Keratinocyte (primary cell): ENCODE results near the gene PGAM1. TPM values are rescaled to one million over a fixed set of nuclear protein-coding genes. Genes with fewer than 3 reads are reported as not detected.

ENCODE experiments used
- DNase-seq: peaks from one replicate; pipeline ENCODE4 v3.0.0-alpha.2; 2011; ENCODE audit warnings: low read depth, missing footprints, low spot score
- FAIRE-seq: peaks from 2 replicates; lab custom pipeline; 2011; peaks lifted over from hg19 to GRCh38; lab: Jason Lieb, UNC
- H2AFZ ChIP-seq: 2 replicates; pipeline ENCODE4 v1.6.0; 2012; ENCODE audit warnings: low read length, control low read depth, inconsistent platforms; ENCODE audit not compliant: control insufficient read depth
- H3K27ac ChIP-seq: 2 replicates; pipeline ENCODE4 v1.5.1; 2011; ENCODE audit warnings: low read length; ENCODE audit not compliant: control insufficient read depth, insufficient read depth
- H3K27me3 ChIP-seq: 3 replicates; pipeline ENCODE4 v1.6.0; 2011; ENCODE audit warnings: low read length; ENCODE audit not compliant: control insufficient read depth, insufficient read depth; ENCODE audit errors: extremely low read depth
- H3K36me3 ChIP-seq, 2 experiments: 2 replicates in 1 of 2; 3 replicates in 1 of 2; pipeline ENCODE4 v1.5.1; 2011; ENCODE audit warnings: low read length in 2 of 2, mild to moderate bottlenecking in 1 of 2; ENCODE audit not compliant: control insufficient read depth in 2 of 2, insufficient read depth in 2 of 2; ENCODE audit errors: extremely low read depth in 1 of 2
- H3K4me1 ChIP-seq: 3 replicates; pipeline ENCODE4 v1.5.1; 2011; ENCODE audit warnings: low read length; ENCODE audit not compliant: control insufficient read depth, insufficient read depth; ENCODE audit errors: extremely low read depth
- H3K4me2 ChIP-seq: 3 replicates; pipeline ENCODE4 v1.6.0; 2011; ENCODE audit warnings: low read depth, low read length; ENCODE audit not compliant: control insufficient read depth, insufficient read depth; ENCODE audit errors: extremely low read depth
- H3K4me3 ChIP-seq, 3 experiments: fragments of 200-600 bp in 1 of 3; sonication (generic) in 1 of 3; 2 replicates in 2 of 3; 3 replicates in 1 of 3; pipeline ENCODE4 v1.5.1; 2011 to 2016; ENCODE audit warnings: low read length in 3 of 3, mild to moderate bottlenecking in 3 of 3, control low read depth in 2 of 3, inconsistent platforms in 1 of 3, low read depth in 1 of 3, mixed read lengths in 1 of 3, mixed run types in 1 of 3, moderate library complexity in 1 of 3; ENCODE audit not compliant: control insufficient read depth in 2 of 3, insufficient read depth in 2 of 3; ENCODE audit errors: extremely low read depth in 1 of 3
- H3K79me2 ChIP-seq: 2 replicates; pipeline ENCODE4 v1.6.0; 2012; ENCODE audit warnings: low read length; ENCODE audit not compliant: control insufficient read depth, insufficient read depth
- H3K9ac ChIP-seq: 3 replicates; pipeline ENCODE4 v1.6.0; 2011; ENCODE audit warnings: low read length; ENCODE audit not compliant: control insufficient read depth, insufficient read depth; ENCODE audit errors: extremely low read depth
- H3K9me1 ChIP-seq: 3 replicates; pipeline ENCODE4 v1.6.0; 2011; ENCODE audit warnings: low read length; ENCODE audit not compliant: control insufficient read depth, insufficient read depth; ENCODE audit errors: extremely low read depth
- H3K9me3 ChIP-seq: 2 replicates; pipeline ENCODE4 v1.5.1; 2012; ENCODE audit warnings: low read depth, low read length; ENCODE audit not compliant: control insufficient read depth
- H4K20me1 ChIP-seq: 3 replicates; pipeline ENCODE4 v1.6.0; 2011; ENCODE audit warnings: low read length; ENCODE audit not compliant: control insufficient read depth, insufficient read depth; ENCODE audit errors: extremely low read depth
- EZH2 ChIP-seq: IDR thresholded peaks from one replicate; pipeline ENCODE4 v1.6.1; 2012; ENCODE audit warnings: inconsistent platforms, mild to moderate bottlenecking, low read length, moderate library complexity
- dilution Hi-C: fragments of 300-500 bp; cut with MboI; formaldehyde crosslinking; loops from one replicate; pipeline ENCODE4 v1.7.0; 2020; ENCODE audit warnings: low sequenced_read_pairs; ENCODE audit not compliant: extremely low pct_ligation_motif_present
- polyA plus RNA-seq, 5 experiments: library from polyadenylated mRNA; depleted of rRNA in 3 of 5; stranded (reverse) in 3 of 5; stranded (forward) in 1 of 5; unstranded in 1 of 5; fragments of >200 nt; gene quantifications; 1 replicate in 1 of 5; 2 replicates in 3 of 5; 3 replicates in 1 of 5; pipeline versions ENCODE4 v1.2.1 to v1.2.3, GENCODE V29; 2011 to 2012; ENCODE audit warnings: missing spikeins in 2 of 5, low read depth in 1 of 5, low replicate concordance in 1 of 5
- TF ChIP-seq, protein P1 (sequence below), 3 experiments: IDR thresholded peaks in 1 of 3; conservative IDR thresholded peaks in 1 of 3; optimal IDR thresholded peaks in 1 of 3; 2 replicates in 2 of 3; 3 replicates in 1 of 3; pipeline versions ENCODE3 to v1.5.1; 2011; ENCODE audit warnings: low read length in 3 of 3, mild to moderate bottlenecking in 3 of 3, moderate library complexity in 2 of 3, control low read depth in 1 of 3, inconsistent platforms in 1 of 3; ENCODE audit not compliant: insufficient read depth in 2 of 3; ENCODE audit errors: extremely low read depth in 1 of 3

The PGAM1 gene
- polyA plus RNA-seq, 1 donor (not counting 4 experiments of a cell fraction or from before 2014, with no cell fraction given), result 624 TPM

DNA sequence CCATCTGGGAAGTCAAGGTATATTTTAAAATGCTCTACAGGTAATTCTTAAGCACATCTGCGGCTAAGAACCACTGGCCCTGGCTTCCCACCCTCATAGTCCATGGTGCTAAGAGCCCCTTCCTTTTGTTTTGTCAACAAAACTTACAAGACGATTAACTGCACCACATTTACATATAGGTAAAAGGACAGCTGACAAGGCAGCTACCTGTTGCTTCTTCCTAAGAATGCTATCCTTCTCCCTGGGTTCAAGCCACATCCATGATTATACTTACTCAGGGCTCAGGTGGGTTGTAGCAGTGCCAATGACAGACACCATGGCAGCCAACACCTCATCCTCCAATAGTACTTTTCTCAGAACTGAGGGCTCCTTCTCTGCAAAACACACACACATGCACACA is 36.3 kb downstream of the PGAM1 start:
- dilution Hi-C loops, result no loop called here
- H3K79me2 ChIP-seq, result no peaks in the 10 kb centered on the region
- no peak overlapping the region for H3K27ac ChIP-seq
- no peak overlapping the region for H3K9ac ChIP-seq
- H3K4me3 ChIP-seq, result no peak overlapping the region
- FAIRE-seq (no peak), DNase-seq (no peak)
- TF ChIP-seq, protein P1, sequence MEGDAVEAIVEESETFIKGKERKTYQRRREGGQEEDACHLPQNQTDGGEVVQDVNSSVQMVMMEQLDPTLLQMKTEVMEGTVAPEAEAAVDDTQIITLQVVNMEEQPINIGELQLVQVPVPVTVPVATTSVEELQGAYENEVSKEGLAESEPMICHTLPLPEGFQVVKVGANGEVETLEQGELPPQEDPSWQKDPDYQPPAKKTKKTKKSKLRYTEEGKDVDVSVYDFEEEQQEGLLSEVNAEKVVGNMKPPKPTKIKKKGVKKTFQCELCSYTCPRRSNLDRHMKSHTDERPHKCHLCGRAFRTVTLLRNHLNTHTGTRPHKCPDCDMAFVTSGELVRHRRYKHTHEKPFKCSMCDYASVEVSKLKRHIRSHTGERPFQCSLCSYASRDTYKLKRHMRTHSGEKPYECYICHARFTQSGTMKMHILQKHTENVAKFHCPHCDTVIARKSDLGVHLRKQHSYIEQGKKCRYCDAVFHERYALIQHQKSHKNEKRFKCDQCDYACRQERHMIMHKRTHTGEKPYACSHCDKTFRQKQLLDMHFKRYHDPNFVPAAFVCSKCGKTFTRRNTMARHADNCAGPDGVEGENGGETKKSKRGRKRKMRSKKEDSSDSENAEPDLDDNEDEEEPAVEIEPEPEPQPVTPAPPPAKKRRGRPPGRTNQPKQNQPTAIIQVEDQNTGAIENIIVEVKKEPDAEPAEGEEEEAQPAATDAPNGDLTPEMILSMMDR (optimal IDR thresholded peaks at IDR 0.05 in 1 of 3, IDR thresholded peaks at IDR 0.05 in 1 of 3, conservative IDR thresholded peaks at IDR 0.05 in 1 of 3; ENCODE audit: extremely low read depth in 1 of 3, insufficient read depth in 2 of 3, low read length in 3 of 3), result no peak
- no peak for TF ChIP-seq EZH2
- no peaks in the 10 kb centered on the region for H3K27me3 ChIP-seq
- peaks cover 51 to 70% of the 10 kb centered on the region in 2 experiments for H3K36me3 ChIP-seq
- H4K20me1 ChIP-seq, result no peaks in the 10 kb centered on the region
- H3K4me1 ChIP-seq, result peaks cover 19% of the 10 kb centered on the region
- H3K9me3 ChIP-seq, result no peaks in the 10 kb centered on the region
- H3K4me2 ChIP-seq, result no peak overlapping the region
- H3K9me1 ChIP-seq, result no peaks in the 10 kb centered on the region
- H2AFZ ChIP-seq, result no peak overlapping the region

DNA sequence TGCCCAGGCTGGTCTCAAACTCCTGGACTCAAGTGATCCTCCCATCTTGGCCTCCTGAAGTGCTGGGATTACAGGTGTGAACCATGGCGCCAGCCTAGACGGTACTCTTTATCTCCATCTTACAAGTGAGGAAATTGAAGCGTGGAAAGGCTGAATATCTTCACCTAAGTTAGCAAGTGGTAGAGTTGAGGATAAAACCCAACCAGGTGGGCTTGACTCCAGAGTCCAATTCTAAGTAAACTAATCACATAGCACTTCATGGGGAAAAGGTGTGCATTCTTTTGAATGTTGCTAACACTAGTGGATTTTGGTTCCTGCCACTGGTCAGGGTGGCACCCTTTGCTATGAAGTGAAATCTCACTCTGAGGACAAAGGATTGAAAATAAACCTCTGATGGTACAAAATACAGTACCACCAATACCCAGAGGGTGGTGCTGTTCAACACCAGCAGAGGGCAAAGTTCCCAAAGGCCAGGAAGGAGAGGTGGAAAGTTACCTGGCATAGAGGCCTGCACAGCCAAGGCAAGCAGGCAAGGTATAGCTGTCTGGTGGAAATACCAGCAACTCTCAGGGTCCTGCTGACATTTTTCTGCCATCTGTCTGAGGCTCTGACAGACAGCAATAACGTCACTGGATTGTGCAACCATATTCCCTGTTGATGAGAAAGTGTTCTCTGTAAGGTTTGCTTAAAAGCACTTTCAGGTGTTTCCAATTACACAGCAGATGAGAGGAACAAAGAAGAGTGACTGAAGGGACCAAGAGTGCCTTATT is 37.6 kb downstream of the PGAM1 start:
- Histone ChIP-seq H3K79me2 (no peaks in the 10 kb centered on the region), H3K27me3 (no peaks in the 10 kb centered on the region), H3K4me3 (no peak overlapping the region), H3K4me1 (peaks cover 32% of the 10 kb centered on the region), H3K36me3 (peaks cover 48 to 64% of the 10 kb centered on the region in 2 experiments), H3K27ac (peak overlapping the region; percentile 9), H3K9ac (no peak overlapping the region), H4K20me1 (no peaks in the 10 kb centered on the region), H3K4me2 (no peak overlapping the region), H3K9me1 (no peaks in the 10 kb centered on the region), H2AFZ (no peak overlapping the region), H3K9me3 (no peaks in the 10 kb centered on the region)
- no peak for TF ChIP-seq EZH2
- TF ChIP-seq, protein P1 (optimal IDR thresholded peaks at IDR 0.05 in 1 of 3, IDR thresholded peaks at IDR 0.05 in 1 of 3, conservative IDR thresholded peaks at IDR 0.05 in 1 of 3; ENCODE audit: extremely low read depth in 1 of 3, insufficient read depth in 2 of 3, low read length in 3 of 3), result peak; percentile 79 to 87 (median 83)
- FAIRE-seq (peak; percentile 89), DNase-seq (no peak)
- dilution Hi-C loops, result no loop called here
